Calu3 (cell line): ENCODE measurements around the gene GPR107. TPM values are rescaled to one million over a fixed set of nuclear protein-coding genes. Genes with fewer than 3 reads are reported as not detected.

Experiments
- BruUV-seq: library from RNA; stranded (reverse); fragments of 400-500 nt; replicated peaks from 2 replicates; lab custom pipeline; 2021; lab: Mats Ljungman, UMichigan
- CTCF ChIA-PET: fragments of 300-600 bp; sonication (Branson Sonifier 250); formaldehyde crosslinking; loops from one replicate; lab custom pipeline; 2022; ENCODE audit warnings: antibody characterized with exemption; lab: Charles Lee
- DNase-seq: peaks from one replicate; pipeline ENCODE4 v3.0.0; 2022
- H3K27ac Mint-ChIP-seq: one replicate; pipeline ENCODE4 v1.8.0; 2022; ENCODE audit warnings: mixed read lengths; ENCODE audit not compliant: unreplicated experiment
- H3K27me3 Mint-ChIP-seq: one replicate; pipeline ENCODE4 v1.8.0; 2022; ENCODE audit warnings: mixed read lengths; ENCODE audit not compliant: unreplicated experiment
- H3K36me3 Mint-ChIP-seq: one replicate; pipeline ENCODE4 v1.8.0; 2022; ENCODE audit warnings: mild to moderate bottlenecking, moderate library complexity, mixed read lengths; ENCODE audit not compliant: insufficient read depth, unreplicated experiment
- H3K4me1 Mint-ChIP-seq: one replicate; pipeline ENCODE4 v1.8.0; 2022; ENCODE audit warnings: mild to moderate bottlenecking, low read depth, mixed read lengths; ENCODE audit not compliant: unreplicated experiment
- H3K4me3 Mint-ChIP-seq: one replicate; pipeline ENCODE4 v1.8.0; 2022; ENCODE audit warnings: mild to moderate bottlenecking, low read depth, moderate library complexity, mixed read lengths; ENCODE audit not compliant: unreplicated experiment
- H3K9me3 Mint-ChIP-seq: one replicate; pipeline ENCODE4 v1.8.0; 2022; ENCODE audit warnings: low read depth, mixed read lengths; ENCODE audit not compliant: unreplicated experiment
- intact Hi-C: fragments of 100-400 bp; cut with micrococcal nuclease; formaldehyde crosslinking; loops from one replicate; pipeline ENCODE4 v1.10.0; 2022; ENCODE audit not compliant: unreplicated experiment
- total RNA-seq: library from RNA; stranded (reverse); gene quantifications from 2 replicates; pipeline ENCODE4 v1.2.3, GENCODE V29; 2022
- TF ChIP-seq, protein P1 (sequence below): fragments of 200-600 bp; IDR thresholded peaks from one replicate; pipeline ENCODE4 v1.8.0; 2022; ENCODE audit warnings: antibody characterized with exemption; ENCODE audit not compliant: unreplicated experiment

Gene GPR107
- total RNA-seq, 1 experiment from 2014 or later = 43.4 TPM

DNA sequence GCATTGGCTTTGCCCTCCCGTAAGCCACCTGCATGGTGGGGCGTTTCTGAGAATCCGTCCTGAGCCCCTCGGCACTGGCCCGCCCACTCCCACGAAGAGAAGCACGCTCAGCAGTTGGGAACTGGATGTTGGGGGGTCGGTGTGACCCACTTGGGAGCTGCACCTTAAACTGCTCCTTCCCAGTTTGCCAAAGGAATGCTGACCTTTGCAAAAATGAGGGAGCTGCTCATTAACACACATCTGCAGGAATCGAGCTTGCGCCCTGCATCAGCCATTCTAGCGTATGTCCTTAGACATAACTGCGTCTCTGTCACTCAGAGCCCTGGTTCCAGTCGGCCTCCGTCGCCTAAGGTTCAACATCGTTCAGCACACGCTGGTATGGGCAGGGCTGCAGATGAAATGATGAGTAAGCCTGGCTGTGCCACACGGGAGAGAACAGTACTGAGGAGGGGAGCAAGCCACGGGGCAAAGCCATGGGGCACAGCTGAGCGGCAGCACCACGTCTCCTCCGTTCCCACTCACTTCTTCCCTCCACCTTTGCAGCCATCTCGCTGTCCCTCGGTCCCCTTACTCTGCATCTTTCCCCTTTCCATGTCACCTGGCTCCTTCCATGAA is 89.7 kb downstream of the GPR107 start:
- Mint-ChIP-seq H3K27me3 (peaks cover 32% of the 10 kb centered on the region), H3K9me3 (no peaks in the 10 kb centered on the region), H3K36me3 (no peaks in the 10 kb centered on the region), H3K27ac (no peak overlapping the region), H3K4me3 (no peak overlapping the region), H3K4me1 (no peaks in the 10 kb centered on the region)
- TF ChIP-seq, protein P1, sequence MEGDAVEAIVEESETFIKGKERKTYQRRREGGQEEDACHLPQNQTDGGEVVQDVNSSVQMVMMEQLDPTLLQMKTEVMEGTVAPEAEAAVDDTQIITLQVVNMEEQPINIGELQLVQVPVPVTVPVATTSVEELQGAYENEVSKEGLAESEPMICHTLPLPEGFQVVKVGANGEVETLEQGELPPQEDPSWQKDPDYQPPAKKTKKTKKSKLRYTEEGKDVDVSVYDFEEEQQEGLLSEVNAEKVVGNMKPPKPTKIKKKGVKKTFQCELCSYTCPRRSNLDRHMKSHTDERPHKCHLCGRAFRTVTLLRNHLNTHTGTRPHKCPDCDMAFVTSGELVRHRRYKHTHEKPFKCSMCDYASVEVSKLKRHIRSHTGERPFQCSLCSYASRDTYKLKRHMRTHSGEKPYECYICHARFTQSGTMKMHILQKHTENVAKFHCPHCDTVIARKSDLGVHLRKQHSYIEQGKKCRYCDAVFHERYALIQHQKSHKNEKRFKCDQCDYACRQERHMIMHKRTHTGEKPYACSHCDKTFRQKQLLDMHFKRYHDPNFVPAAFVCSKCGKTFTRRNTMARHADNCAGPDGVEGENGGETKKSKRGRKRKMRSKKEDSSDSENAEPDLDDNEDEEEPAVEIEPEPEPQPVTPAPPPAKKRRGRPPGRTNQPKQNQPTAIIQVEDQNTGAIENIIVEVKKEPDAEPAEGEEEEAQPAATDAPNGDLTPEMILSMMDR = no peak
- intact Hi-C loops = no loop called here
- no peak for DNase-seq
- CTCF ChIA-PET = interaction anchor here (0.6 kb wide), 1 partner anchor 10 kb away, joined by 3 read pairs; no protein-coding TSS in a partner anchor
- BruUV-seq = no TSS peak

DNA sequence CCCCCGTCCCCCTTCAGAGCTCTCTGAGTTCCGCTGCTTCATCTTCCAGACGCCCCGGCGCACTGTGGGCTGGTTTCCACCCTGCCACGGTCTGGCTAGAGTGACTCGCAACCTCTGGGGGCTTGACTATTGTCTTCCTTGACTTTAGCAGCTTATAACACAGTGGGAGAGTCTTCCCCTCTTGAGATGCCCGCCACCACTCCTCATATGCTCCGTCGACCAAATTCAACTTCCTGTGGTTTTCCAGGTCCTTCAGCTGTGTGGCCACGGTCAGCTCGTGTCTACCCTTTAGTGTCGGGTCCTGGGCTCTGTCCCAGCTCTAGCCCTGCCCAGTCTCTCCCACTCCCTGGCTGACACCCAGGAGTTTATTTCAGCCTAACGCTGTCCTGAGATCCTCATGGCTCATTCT is 90.3 kb downstream of the GPR107 start:
- no TSS peak for BruUV-seq
- no peak for DNase-seq
- intact Hi-C loops = no loop called here
- Mint-ChIP-seq H3K27me3 (peaks cover 32% of the 10 kb centered on the region), H3K4me1 (no peaks in the 10 kb centered on the region), H3K27ac (no peak overlapping the region), H3K4me3 (no peak overlapping the region), H3K9me3 (no peaks in the 10 kb centered on the region), H3K36me3 (no peaks in the 10 kb centered on the region)
- TF ChIP-seq, protein P1 = no peak
- CTCF ChIA-PET = interaction anchor here (0.6 to 0.7 kb wide), 2 partner anchors 9 to 193 kb away, joined by 3 to 6 read pairs; no protein-coding TSS in a partner anchor

DNA sequence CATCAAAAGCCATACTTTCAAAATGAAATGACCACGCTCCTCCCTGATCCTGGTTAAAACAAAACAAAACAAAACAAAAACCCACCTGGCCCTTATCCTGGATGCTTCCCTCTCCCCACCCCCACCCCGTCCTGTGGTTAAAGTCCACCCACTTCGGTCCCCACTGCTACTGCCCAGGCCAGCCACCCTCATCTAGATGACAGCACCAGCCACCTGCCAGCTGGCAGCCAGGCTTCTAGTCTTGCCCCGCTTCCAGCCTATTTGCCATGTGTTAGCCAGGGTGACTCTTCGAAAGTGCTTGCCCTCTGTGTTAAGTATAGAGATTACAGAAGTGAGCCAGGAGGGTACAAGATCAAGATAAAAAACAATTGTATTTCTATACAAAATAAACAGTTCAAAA is 91.0 kb downstream of the GPR107 start:
- Mint-ChIP-seq H3K4me3 (no peak overlapping the region), H3K27ac (no peak overlapping the region), H3K4me1 (no peaks in the 10 kb centered on the region), H3K9me3 (no peaks in the 10 kb centered on the region), H3K27me3 (peaks cover 32% of the 10 kb centered on the region), H3K36me3 (no peaks in the 10 kb centered on the region)
- BruUV-seq = no TSS peak
- intact Hi-C loops = no loop called here
- CTCF ChIA-PET = interaction anchor here (0.7 to 0.8 kb wide), 2 partner anchors 11 to 192 kb away, joined by 3 to 6 read pairs; no protein-coding TSS in a partner anchor
- no peak for DNase-seq
- TF ChIP-seq, protein P1 = no peak

DNA sequence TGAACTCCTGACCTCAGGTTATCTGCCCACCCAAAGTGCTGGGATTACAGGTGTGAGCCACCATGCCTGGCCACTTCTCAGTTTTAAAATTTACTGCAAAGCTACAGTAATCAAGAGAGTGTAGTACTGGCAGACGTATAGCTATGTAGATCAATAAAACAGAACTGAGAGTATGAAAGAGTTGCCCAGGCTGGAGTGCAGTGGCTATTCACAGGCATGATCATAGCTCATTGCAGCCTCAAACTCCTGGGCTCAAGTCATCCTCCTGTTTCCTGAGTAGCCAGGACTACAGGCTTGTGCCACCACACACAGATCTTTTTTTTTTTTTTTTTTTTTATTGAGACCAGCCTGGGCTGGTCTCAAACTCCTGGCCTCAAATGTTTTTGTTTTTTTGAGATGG is 92.0 kb downstream of the GPR107 start:
- Mint-ChIP-seq H3K4me3 (no peak overlapping the region), H3K9me3 (no peaks in the 10 kb centered on the region), H3K4me1 (no peaks in the 10 kb centered on the region), H3K36me3 (no peaks in the 10 kb centered on the region), H3K27ac (no peak overlapping the region), H3K27me3 (peaks cover 32% of the 10 kb centered on the region)
- BruUV-seq = no TSS peak
- intact Hi-C loops = no loop called here
- TF ChIP-seq, protein P1 = no peak
- CTCF ChIA-PET = interaction anchor here (0.6 kb wide), 1 partner anchor 91 kb away, joined by 3 read pairs; no protein-coding TSS in a partner anchor
- no peak for DNase-seq
